ENCODE results near the gene KIF19. TPM values are rescaled to one million over a fixed set of nuclear protein-coding genes. Genes with fewer than 3 reads are reported as not detected.

The KIF19 gene
- total RNA-seq, 1 donor from 2014 or later: 1.4 TPM

- DNase-seq (ENCODE audit: low spot score): no peak
Measured at GRCh38 chr17:74339537-74340195, 13.6 kb downstream of the KIF19 start.

- no peak for DNase-seq (ENCODE audit: low spot score)
Measured at GRCh38 chr17:74340470-74341023, 14.5 kb downstream of the KIF19 start.

GRCh38 chr17:74342224-74342623, 16.2 kb downstream of the KIF19 start:
- DNase-seq (ENCODE audit: low spot score): no peak

GRCh38 chr17:74343121-74343520, 17.1 kb downstream of the KIF19 start:
- no peak for DNase-seq (ENCODE audit: low spot score)

GRCh38 chr17:74343526-74344284, 17.7 kb downstream of the KIF19 start:
- no peak for DNase-seq (ENCODE audit: low spot score)

- DNase-seq (ENCODE audit: low spot score): no peak
Measured at GRCh38 chr17:74344658-74345057, 18.6 kb downstream of the KIF19 start.

GRCh38 chr17:74345433-74346241, 19.6 kb downstream of the KIF19 start:
- no peak for DNase-seq (ENCODE audit: low spot score)

GRCh38 chr17:74347646-74348045, 21.6 kb downstream of the KIF19 start:
- no peak for DNase-seq (ENCODE audit: low spot score)

GRCh38 chr17:74349120-74349519, 23.1 kb downstream of the KIF19 start:
- DNase-seq (ENCODE audit: low spot score): no peak

GRCh38 chr17:74350486-74350885, 24.5 kb downstream of the KIF19 start:
- DNase-seq (ENCODE audit: low spot score): no peak

- no peak for DNase-seq (ENCODE audit: low spot score)
Measured at GRCh38 chr17:74351552-74352210, 25.7 kb downstream of the KIF19 start.

GRCh38 chr17:74353446-74354060, 27.5 kb downstream of the KIF19 start:
- DNase-seq (ENCODE audit: low spot score): no peak

- DNase-seq (ENCODE audit: low spot score): no peak
Measured at GRCh38 chr17:74354123-74354522, 28.1 kb downstream of the KIF19 start.

- DNase-seq (ENCODE audit: low spot score): no peak
Measured at GRCh38 chr17:74354561-74354960, 28.5 kb downstream of the KIF19 start.

- no peak for DNase-seq (ENCODE audit: low spot score)
Measured at GRCh38 chr17:74355065-74355464, 29.0 kb downstream of the KIF19 start.

- no peak for DNase-seq (ENCODE audit: low spot score)
Measured at GRCh38 chr17:74356646-74357465, 30.8 kb downstream of the KIF19 start.

GRCh38 chr17:74357466-74357809, 31.4 kb downstream of the KIF19 start:
- no peak for DNase-seq (ENCODE audit: low spot score)

GRCh38 chr17:74358697-74359096, 32.7 kb downstream of the KIF19 start:
- no peak for DNase-seq (ENCODE audit: low spot score)

GRCh38 chr17:74359916-74360315, 33.9 kb downstream of the KIF19 start:
- DNase-seq (ENCODE audit: low spot score): no peak

- DNase-seq (ENCODE audit: low spot score): no peak
Measured at GRCh38 chr17:74360899-74361229, 34.8 kb downstream of the KIF19 start.

Data from umbilical cord (tissue), 2 donors.